HG03039 (cell line): Measurements from ENCODE around the gene STK11.

Source experiments
- ATAC-seq: cut with Tn5 transposase; IDR thresholded peaks from one replicate; pipeline ENCODE4 v1.9.1; 2021; ENCODE audit warnings: mild to moderate bottlenecking, moderate library complexity; ENCODE audit not compliant: unreplicated experiment

The STK11 gene, protein sequence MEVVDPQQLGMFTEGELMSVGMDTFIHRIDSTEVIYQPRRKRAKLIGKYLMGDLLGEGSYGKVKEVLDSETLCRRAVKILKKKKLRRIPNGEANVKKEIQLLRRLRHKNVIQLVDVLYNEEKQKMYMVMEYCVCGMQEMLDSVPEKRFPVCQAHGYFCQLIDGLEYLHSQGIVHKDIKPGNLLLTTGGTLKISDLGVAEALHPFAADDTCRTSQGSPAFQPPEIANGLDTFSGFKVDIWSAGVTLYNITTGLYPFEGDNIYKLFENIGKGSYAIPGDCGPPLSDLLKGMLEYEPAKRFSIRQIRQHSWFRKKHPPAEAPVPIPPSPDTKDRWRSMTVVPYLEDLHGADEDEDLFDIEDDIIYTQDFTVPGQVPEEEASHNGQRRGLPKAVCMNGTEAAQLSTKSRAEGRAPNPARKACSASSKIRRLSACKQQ

DNA sequence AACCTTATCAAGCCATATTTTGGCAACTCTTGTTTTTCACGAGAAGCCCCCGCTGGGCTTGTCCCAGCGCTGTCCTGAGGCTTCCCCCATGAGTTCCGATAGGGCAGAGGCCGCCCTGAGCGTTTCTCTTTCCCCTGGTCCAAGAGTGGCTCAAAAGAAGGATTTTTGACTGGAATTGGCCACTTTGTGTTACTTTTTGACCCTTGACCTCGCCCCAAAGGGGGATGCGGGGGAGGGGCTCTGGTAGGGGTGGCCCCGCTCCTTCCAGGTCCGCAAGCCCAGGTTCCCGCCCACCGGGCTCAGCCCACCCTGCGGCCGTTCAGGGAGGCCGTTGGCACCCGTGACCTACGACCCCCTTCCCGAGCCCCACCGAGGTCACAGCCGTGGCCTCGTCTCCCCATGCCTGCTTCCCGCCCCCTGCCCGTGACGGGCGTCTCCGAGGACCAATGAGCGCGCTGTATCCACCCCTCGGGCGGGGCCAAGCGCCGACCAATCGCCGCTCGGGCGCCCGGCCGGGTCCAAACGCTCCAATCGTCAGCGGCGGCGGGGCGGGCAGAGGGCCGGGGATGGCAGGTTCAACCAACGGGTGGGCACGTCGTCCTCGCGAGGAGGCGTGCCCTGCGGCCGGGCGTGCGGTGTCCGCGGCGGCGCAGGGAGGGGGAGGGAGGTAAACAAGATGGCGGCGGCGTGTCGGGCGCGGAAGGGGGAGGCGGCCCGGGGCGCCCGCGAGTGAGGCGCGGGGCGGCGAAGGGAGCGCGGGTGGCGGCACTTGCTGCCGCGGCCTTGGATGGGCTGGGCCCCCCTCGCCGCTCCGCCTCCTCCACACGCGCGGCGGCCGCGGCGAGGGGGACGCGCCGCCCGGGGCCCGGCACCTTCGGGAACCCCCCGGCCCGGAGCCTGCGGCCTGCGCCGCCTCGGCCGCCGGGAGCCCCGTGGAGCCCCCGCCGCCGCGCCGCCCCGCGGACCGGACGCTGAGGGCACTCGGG, at the start of gene STK11:
Gene STK11 (plus strand): TSS at position 665 of the 986 bp plus-strand sequence. CDS start 1,136 bp downstream, outside the sequence.
- ATAC-seq: peak; percentile 88

- no peak for ATAC-seq
Observed at GRCh38 chr19:1156305-1156801, 49.2 kb upstream of the STK11 start.

DNA sequence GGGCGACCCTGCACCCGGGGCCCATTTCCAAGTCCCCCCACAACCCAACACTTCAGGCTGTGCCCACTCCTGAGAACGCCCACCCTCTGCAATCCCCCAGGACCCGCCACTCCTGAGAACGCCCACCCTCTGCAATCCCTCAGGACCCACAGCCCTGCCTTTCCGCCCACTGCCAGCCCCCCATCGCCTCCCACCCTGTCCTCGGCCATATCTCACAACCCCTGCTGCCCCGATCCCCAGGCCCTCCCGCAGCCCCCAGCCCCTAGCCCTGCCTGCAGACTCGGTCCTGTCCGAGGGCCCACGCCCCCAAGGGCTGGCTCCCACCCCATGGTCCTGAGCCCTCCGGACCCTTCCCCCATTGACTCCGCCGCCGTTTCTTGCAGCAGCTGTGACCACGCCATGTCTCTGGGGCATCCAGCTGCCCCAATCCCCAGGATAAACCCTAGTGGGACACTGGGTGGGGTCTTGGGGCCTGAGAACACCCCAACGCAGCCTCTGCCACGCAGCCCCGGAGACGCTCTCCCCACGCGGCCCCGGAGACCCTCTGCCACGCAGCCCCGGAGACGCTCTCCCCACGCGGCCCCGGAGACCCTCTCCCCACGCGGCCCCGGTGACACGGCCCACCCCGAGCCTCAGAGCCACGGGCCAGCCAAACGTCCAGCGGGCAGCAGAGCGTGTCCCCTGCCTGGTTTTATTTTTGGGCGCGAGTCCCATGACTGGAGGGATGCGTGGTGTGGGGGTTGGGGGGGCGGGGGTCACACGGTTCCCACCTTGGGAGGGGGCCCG, 48.6 kb upstream of the STK11 start:
- no peak for ATAC-seq

GRCh38 chr19:1157931-1158884, 47.4 kb upstream of the STK11 start:
- no peak for ATAC-seq

- no peak for ATAC-seq
Observed at GRCh38 chr19:1158885-1159448, 46.6 kb upstream of the STK11 start.

DNA sequence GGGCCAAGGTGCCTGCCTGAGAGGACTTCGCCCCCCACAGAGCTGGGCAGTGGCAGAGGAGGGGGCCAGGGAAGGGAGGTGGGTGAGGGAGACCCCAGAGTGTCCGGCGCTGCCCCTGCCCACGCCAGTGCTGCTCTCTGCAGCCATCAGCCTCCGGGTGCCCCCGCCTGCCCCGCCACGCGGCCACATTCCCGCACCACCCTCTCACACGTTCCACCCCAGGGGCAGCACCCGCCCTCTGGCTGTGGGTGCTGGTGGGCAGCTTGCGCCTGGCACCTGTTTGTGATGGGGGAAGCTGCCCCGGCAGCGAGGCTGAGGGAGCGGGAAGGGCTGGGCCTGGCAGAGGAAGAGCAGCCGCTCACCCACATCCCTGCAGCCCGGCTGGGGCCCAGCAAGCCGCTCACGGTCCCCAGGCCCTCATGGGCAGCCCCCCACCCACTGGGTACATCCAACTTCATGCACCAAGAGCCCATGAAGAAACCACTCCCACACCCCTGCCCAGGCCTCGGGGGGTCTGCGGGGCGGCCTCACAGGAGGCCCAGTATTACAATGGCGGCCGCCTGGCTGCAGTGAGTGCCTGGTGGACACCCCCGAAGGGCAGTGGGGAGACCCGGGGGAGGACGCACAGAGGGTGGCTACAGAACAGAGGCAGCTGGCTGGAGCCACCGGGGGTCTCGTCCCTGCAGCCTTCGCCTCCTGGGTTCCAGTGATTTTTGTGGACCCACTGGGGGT, 45.5 kb upstream of the STK11 start:
- no peak for ATAC-seq

DNA sequence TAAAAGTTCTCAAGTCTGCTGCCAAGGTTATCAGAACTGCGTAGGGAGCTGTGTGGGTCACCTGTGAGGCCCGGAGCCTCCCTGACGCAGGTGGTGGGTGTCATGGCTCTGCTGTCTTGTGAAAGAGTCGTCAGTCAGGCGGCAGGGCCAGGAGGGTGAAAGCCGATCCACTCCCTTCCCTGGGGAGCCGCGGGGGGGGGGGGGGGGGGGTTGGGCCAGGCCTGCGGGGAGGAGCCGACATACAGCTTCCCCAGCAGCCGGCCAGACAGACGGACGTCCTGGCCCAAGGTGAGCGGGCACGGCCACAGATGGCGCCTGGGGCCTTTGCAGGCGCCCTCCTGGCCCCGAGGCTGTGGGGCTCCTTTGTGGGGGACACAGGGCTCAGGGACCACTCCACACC, 43.9 kb upstream of the STK11 start:
- no peak for ATAC-seq

- no peak for ATAC-seq
Observed at GRCh38 chr19:1162404-1163282, 42.9 kb upstream of the STK11 start.

DNA sequence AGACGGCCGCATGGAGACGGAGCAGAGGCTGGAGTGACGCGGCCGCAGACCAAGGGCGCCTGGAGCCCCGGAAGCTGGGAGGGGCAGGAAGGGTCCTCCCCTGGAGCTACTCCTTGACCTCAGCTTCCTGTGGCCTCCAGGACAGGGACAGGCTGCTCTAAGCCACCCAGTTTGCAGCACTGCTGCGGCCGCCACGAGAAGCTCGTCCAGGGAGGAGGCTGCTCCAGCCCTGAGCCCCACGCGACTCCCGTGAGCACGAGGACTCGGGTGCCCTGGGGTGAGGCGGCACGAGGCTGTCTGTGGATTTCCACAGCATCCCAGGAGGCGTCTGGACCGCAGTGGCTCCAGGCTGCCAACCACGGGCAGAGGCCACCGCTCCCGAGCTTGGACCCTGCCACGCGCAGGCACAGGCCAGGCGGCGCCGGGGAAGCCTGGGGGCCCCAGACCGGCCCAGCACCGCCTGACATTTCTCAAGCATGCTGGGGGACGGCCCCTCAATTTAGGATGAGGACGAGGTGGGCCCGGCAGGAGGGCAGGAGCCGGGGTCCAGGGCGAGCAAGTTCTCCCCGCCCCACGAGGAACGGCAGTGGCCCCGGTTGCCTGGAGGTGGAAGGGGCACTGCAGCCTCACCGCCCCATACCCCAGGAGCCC, 42.2 kb upstream of the STK11 start:
- ATAC-seq: no peak

DNA sequence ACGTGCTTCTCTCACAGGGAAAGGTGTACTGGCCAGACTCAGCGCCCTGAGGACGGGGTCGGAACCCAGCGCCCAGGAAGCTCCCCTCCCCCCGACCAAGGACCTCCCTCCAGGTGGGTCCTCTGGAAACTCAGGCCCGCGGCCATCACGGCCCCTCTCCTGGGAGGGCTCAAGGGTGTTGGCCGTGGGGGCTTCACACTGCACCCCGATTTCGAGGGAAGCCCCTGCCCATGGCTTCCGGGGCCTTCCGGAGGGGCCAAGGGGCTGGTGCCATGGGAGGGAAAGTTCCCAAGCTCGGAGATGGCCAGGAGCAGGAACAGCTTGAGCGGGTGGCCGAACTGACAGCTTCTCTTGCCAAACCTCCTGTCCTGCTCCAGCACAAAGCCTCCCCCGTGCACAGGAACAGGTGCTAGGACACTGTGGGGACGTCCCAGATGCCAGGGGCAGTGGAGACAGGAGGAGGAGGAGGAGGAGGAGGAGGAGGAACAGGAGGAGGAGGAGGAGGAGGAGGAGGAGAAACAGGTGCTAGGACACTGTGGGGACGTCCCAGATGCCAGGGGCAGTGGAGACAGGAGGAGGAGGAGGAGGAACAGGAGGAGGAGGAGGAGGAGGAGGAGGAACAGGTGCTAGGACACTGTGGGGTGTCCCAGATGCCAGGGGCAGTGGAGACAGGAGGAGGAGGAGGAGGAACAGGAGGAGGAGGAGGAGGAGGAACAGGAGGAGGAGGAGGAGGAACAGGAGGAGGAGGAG, 41.5 kb upstream of the STK11 start:
- no peak for ATAC-seq

DNA sequence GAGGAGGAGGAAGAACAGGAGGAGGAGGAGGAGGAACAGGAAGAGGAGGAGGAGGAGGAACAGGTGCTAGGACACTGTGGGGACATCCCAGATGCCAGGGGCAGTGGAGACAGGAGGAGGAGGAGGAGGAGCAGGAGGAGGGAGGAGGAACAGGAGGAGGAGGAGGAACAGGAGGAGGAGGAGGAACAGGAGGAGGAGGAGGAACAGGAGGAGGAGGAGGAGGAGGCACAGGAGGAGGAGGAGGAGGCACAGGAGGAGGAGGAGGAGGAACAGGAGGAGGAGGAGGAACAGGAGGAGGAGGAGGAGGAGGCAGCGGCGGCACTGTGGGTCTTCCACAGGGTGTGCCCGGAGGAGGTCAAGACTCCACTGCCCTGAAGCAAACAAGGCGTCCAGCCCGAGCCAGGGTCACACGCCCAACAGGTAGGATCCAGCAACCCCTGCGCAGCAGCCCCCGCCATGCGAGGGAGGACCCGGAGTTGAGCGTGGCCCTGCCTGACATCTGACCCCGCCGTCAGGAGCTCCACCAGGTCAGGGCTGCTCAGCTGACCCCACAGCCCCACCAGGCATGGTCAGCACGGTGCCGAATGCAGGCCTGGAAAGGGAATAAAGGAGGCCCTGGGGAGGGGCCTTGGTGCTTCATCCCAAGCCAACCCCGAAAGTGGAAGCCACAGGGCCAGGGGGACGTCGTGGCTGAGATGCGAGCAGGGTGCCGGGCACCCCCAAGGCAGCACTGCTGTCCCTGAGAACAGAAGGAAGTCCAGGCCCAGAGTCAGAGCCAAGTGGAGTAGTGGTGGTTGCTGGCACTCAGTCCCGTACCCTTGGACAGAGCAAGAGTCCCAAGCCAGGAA, 40.7 kb upstream of the STK11 start:
- no peak for ATAC-seq

DNA sequence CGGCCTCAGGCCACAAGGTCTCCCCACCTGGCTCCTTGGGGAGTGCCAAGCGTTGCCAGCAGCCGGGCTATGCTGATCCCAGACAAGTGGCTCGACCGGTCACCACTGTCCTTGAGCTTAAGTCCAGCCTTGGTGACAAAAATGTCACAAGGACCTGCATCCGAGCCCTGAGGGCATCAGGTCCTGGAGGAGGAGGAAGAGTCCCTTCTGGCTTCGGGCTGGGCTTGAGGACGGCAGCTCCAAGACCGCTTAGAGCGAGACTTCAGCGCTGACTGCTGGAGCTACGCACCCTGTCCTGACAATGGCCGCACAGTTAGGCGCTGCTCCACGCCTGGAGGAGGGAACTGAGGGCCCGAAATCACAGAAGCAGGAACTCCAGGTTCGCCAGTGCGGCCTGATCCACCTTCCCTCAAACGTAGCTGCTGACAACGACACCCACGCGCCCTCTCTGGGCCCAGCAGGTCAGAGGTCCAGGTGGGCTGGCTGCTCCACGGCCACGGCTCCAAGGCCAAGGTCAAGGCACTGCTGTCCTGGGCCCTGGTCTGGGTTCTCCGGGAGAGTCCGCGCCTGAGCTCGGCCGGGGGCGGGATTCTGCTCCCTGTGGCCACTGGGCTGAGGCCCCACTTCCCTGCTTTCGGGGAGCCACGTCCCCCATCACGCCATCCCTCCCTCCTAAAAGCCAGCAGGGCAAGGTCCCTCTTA, 38.6 kb upstream of the STK11 start:
- ATAC-seq: no peak

DNA sequence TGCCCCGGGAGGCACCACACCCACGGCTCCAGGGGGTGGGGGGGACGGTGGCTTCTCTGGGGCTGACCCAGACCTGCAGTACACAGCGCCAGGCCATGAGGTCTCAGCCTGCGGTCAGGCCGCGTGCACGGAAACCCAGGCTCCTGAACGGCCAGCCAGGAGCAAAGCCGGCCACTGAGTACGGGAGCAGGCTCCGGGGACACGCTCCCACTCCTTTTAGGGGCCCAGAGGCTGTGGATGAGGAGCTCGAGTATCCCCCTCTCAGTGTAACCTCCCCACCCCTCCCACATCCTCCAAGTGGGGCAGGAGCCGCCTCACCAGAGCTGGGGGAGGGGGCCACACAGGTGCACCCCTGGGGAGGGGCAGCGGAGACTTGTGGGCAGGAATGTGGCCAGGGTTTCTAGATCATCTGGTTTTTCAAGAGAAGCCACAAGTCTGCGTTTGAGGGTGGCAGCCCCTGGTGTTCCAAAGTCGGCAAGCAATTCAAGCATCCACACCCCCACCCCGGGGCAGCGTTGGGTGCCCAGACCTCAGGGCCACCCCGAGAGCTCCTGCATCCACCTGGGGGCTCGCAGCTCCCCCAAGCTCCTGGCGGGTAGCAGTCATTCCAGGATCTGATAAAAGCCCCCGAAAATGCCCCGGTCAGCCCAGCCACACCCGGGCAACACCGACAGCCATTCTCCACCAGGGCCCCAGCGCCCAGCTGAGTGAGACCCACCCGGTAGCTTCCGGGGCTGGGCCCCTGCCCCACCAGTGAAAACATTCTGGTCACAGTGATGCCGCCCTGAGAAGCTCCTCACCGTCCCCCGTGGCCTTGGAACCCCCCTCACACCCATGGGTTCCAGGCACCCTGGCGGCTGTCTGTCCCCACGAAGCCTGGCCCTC, 37.6 kb upstream of the STK11 start:
- ATAC-seq: no peak
